ENCODE data around the gene UBE2G1.

Gene UBE2G1

GRCh38 chr17:4409659-4410058, 43.2 kb upstream of the UBE2G1 start:
- DNase-seq = no peak
- H3K9ac ChIP-seq (ENCODE audit: low read length) = no peak overlapping the region

GRCh38 chr17:4407851-4408250, 41.4 kb upstream of the UBE2G1 start:
- Histone ChIP-seq H3K79me2 (ENCODE audit: low read length) (no peaks in the 10 kb centered on the region), H3K4me3 (ENCODE audit: low read length) (no peak overlapping the region), H3F3A (ENCODE audit: insufficient read depth, low read length) (no peaks in the 10 kb centered on the region), H2AFZ (ENCODE audit: low read length) (no peak overlapping the region), H4K20me1 (ENCODE audit: insufficient read depth, low read length) (no peaks in the 10 kb centered on the region), H3K9ac (ENCODE audit: low read length) (no peak overlapping the region), H3K9me2 (replicated peaks; ENCODE audit: insufficient read depth, low read length) (no peaks in the 10 kb centered on the region), H3K9me3 (replicated peaks; ENCODE audit: insufficient read depth, low read length) (no peaks in the 10 kb centered on the region), H3K36me3 (replicated peaks; ENCODE audit: insufficient read depth, low read length) (no peaks in the 10 kb centered on the region), H3K4me2 (ENCODE audit: low read depth, low read length) (no peak overlapping the region), H3K27ac (ENCODE audit: low read length) (no peak overlapping the region), H3K27me3 (replicated peaks; ENCODE audit: insufficient read depth, low read length) (no peaks in the 10 kb centered on the region), H3K4me1 (ENCODE audit: low read length) (peaks cover 2% of the 10 kb centered on the region; the same call in 1 of the 2 replicates)
- TF ChIP-seq CTCF (IDR thresholded peaks at IDR 0.05; ENCODE audit: low read length) = no peak
- TF ChIP-seq EZH2 (optimal IDR thresholded peaks at IDR 0.05; ENCODE audit: low read depth, low read length) = no peak
- no peak for TF ChIP-seq EZH2phosphoT487 (IDR thresholded peaks at IDR 0.05; ENCODE audit: low read length)
- DNase-seq = no peak

More at GRCh38 chr17:4409659-4410058, 43.2 kb upstream of the UBE2G1 start:
- Histone ChIP-seq H3K79me2 (ENCODE audit: low read length) (no peaks in the 10 kb centered on the region), H3K9me2 (replicated peaks; ENCODE audit: insufficient read depth, low read length) (no peaks in the 10 kb centered on the region), H3K4me3 (ENCODE audit: low read length) (no peak overlapping the region), H3K4me2 (ENCODE audit: low read depth, low read length) (no peak overlapping the region), H3K36me3 (replicated peaks; ENCODE audit: insufficient read depth, low read length) (no peaks in the 10 kb centered on the region), H3F3A (ENCODE audit: insufficient read depth, low read length) (no peaks in the 10 kb centered on the region), H2AFZ (ENCODE audit: low read length) (no peak overlapping the region), H3K27ac (ENCODE audit: low read length) (no peak overlapping the region), H4K20me1 (ENCODE audit: insufficient read depth, low read length) (no peaks in the 10 kb centered on the region), H3K27me3 (replicated peaks; ENCODE audit: insufficient read depth, low read length) (no peaks in the 10 kb centered on the region), H3K4me1 (ENCODE audit: low read length) (peaks cover 4% of the 10 kb centered on the region; the same call in 1 of the 2 replicates), H3K9me3 (replicated peaks; ENCODE audit: insufficient read depth, low read length) (no peaks in the 10 kb centered on the region)
- TF ChIP-seq EZH2 (optimal IDR thresholded peaks at IDR 0.05; ENCODE audit: low read depth, low read length) (no peak), CTCF (IDR thresholded peaks at IDR 0.05; ENCODE audit: low read length) (no peak), EZH2phosphoT487 (IDR thresholded peaks at IDR 0.05; ENCODE audit: low read length) (no peak)

GRCh38 chr17:4407216-4407615, 40.7 kb upstream of the UBE2G1 start:
- Histone ChIP-seq H3K4me3 (ENCODE audit: low read length) (no peak overlapping the region), H3K79me2 (ENCODE audit: low read length) (no peaks in the 10 kb centered on the region), H3K36me3 (replicated peaks; ENCODE audit: insufficient read depth, low read length) (no peaks in the 10 kb centered on the region), H2AFZ (ENCODE audit: low read length) (no peak overlapping the region), H3K4me1 (ENCODE audit: low read length) (no peaks in the 10 kb centered on the region), H3K27me3 (replicated peaks; ENCODE audit: insufficient read depth, low read length) (no peaks in the 10 kb centered on the region), H4K20me1 (ENCODE audit: insufficient read depth, low read length) (no peaks in the 10 kb centered on the region), H3F3A (ENCODE audit: insufficient read depth, low read length) (no peaks in the 10 kb centered on the region), H3K27ac (ENCODE audit: low read length) (no peak overlapping the region), H3K9ac (ENCODE audit: low read length) (no peak overlapping the region), H3K9me2 (replicated peaks; ENCODE audit: insufficient read depth, low read length) (no peaks in the 10 kb centered on the region), H3K9me3 (replicated peaks; ENCODE audit: insufficient read depth, low read length) (no peaks in the 10 kb centered on the region), H3K4me2 (ENCODE audit: low read depth, low read length) (no peak overlapping the region)
- DNase-seq = no peak
- TF ChIP-seq CTCF (IDR thresholded peaks at IDR 0.05; ENCODE audit: low read length) (no peak), EZH2 (optimal IDR thresholded peaks at IDR 0.05; ENCODE audit: low read depth, low read length) (no peak), EZH2phosphoT487 (IDR thresholded peaks at IDR 0.05; ENCODE audit: low read length) (no peak)

Data from MM.1S (cell line).